NCI-H2196 (cell line): Measurements from ENCODE around the gene TAL2.

Experiments
- DNase-seq: peaks from one replicate; lab custom pipeline; 2025; ENCODE audit not compliant: unreplicated experiment; lab: John Stamatoyannopoulos, UW

The TAL2 gene

DNA sequence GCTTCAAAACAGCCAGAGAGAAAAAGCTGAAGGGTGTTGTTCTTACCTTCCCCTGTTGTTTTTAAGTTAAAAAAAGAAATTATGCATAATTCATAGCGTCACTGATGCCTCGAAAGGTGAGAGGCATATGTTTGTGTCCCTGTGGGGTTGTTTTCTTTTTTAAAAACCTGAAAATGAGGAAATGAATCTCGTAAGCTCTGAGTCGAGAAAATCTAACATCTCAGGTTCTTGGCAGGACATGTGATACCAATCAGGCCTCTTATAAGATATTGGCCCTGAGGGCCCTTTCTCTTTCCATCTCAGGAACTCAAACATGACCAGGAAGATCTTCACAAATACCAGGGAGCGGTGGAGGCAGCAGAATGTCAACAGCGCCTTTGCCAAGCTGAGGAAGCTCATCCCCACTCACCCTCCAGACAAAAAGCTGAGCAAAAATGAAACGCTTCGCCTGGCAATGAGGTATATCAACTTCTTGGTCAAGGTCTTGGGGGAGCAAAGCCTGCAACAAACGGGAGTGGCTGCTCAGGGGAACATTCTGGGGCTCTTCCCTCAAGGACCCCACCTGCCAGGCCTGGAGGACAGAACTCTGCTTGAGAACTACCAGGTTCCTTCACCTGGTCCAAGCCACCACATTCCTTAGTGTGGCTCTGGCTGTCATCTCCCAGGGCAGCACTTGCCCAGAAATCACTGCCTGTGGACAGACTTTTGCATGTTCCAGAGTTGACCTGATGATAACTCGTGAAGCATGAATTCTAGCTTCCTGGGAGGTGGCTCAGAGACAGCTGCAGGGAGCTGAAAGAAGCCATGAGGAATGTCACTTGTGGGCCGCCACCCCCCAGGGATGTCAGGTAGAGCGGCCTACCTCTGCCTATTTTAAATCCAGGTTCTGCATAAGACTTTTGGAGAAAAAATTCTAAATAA lies at the start of gene TAL2:
Gene TAL2 (plus strand): TSS at position 274 of the 921 bp plus-strand sequence. CDS start 40 bp downstream, at position 314.
- DNase-seq = no peak

DNA sequence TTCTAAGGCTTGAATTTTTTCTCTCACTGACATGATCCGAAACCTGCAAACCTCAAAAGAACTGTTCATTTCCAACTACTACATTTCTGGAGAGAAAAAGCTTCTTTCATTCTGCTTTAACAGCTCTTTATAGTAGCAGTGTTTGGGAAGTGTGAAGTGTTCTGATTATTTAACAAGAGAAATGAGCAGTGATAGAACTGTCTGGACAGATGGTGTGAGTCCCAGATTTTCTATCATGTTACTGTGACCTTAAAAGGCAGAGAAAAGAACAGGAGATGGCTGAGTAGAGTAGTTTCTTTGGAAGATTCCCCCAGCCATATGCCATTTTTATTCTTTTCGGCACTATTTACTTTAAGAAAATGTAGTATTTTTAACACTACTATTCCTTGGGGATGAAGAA lies 41.3 kb upstream of the TAL2 start:
- no peak for DNase-seq

- DNase-seq = no peak
These were observed 37.2 kb upstream of the TAL2 start for GRCh38 chr9:105625088-105625487.

DNA sequence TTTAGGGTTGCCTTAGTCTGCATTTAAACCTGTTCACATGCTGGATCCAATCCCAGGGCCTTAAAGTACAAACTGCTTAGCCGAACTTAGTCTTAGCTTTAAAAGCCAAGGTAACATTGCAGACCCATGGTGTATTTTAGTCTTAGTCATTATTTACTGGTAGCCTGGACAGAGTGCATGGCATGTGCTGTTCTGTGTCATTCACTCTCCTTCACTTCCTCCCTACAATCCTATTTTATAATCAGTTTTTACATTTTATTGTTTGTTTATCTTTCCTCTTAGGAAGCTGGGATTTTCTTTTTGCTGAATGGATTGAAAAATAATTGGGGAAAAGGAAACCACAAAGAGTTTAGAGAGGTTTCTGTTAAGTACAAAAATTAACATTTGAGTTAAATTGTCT lies 29.4 kb upstream of the TAL2 start:
- no peak for DNase-seq

DNA sequence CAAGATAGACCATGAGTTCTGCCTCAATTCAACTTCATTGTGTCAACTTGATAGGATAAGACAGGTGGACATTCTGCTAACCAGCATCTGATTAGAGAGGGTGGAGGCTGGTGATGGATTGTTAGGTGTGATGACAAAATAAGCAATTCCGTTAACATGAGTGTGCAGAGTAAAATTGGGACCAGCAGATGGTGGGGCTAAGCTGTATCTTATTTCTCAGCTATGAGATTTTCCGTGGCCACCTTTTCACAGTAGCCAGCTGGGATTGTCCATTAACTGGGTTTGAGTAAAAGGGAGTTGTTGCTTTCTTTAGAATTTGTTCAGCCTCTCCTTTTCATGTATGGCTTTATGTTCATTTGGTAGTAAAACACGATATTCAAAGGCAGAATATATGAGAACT lies 28.8 kb upstream of the TAL2 start:
- no peak for DNase-seq

DNA sequence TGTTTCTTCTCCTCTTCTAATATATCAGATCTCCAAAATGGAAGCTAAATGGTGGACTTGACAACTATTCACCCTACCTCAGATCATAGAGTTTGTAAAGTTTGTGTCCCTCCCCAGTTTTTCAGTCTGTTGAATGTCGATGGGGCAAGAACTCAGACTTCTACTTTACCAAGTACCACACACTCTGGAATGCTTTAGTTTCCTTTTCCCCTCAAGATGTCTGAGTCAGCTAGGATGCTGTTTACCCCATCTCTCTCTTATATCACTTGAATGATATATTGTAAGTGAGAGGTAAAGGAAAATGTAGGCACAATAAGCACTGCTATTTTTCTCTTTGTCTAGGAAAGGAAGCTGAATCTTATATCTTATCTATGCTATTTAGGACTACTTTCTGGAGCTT lies 25.9 kb upstream of the TAL2 start:
- no peak for DNase-seq

DNA sequence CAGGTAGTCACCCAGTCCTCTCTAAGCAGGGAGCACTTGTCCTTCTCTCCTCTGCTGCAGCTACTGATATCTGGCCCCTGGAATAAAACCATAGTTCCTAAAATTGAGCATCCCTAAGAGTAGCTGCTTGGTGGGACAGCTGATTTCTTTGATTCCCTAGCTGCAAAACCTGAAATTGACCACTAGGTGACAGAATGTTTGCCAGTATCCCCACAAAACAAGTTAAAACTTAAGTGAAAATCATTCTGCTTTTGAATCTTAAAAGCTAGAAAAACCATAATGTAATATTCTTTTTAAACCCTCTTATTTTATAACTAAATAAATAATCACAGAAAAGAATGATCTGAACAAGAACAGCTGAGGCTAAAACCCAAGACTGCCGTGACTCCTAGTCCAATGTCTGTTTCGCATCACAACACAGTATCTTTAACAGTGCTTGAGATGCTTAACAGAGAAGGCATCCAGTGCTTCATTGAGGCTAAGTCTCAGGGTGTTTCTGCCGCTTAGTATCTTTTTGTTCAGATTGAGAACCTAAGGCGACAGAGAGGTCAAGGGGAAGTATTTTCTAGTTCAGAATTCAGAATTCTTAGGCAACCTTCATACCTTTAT lies 24.4 kb upstream of the TAL2 start:
- DNase-seq = no peak

- no peak for DNase-seq
These were observed 22.3 kb upstream of the TAL2 start for GRCh38 chr9:105639936-105640335.

DNA sequence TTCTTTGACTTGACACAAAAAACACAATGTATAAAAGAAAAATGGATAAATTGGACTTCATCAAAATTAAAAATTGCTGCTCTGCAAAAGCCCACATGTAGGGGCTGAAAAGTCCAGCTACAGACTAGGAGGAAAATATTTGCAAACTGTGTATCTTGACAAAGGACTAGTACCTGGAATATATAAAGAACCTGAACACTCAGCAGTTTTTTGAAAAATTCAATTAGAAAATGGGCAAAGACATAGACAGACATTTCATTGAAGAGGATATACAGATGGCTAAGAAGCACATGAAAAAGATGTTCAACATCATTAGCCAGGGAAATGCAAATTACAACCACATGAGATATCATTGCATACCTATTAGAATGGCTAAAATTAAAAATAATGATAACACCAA lies 18.5 kb upstream of the TAL2 start:
- no peak for DNase-seq

DNA sequence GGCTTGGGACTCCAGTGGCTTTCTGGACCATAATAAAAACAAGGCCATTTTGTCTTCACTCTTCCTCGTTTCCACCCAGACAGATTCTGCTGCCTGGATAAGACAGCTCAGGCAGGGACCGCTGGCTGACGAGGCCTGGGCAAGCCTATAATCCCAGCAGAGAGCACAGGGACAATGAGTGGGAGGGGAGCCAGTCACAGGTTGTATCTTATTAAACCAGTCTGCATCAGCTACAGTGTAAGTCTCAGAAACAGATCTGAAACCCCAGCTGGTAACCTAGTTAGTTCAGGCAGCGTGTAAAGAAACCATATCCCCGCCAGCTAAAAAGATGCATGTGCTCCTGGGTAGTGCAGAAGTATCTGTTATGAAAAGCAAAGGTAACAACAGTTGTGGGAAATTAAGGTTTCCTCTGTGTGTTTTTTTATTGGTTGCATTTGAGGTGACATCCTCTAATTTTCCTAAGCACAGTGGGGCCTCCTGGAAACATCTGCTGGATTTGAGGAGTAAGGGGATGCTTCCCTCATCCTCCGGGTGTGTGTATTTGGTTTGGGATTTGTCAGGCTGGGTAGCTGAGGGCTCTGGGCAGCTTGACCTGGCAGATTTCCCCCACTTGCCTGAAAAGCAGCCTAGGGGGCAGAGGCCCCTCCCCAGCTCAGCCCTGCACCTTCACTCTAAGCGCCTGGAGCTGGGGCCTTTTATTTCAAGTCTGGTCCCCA lies 15.2 kb upstream of the TAL2 start:
- DNase-seq = no peak

DNA sequence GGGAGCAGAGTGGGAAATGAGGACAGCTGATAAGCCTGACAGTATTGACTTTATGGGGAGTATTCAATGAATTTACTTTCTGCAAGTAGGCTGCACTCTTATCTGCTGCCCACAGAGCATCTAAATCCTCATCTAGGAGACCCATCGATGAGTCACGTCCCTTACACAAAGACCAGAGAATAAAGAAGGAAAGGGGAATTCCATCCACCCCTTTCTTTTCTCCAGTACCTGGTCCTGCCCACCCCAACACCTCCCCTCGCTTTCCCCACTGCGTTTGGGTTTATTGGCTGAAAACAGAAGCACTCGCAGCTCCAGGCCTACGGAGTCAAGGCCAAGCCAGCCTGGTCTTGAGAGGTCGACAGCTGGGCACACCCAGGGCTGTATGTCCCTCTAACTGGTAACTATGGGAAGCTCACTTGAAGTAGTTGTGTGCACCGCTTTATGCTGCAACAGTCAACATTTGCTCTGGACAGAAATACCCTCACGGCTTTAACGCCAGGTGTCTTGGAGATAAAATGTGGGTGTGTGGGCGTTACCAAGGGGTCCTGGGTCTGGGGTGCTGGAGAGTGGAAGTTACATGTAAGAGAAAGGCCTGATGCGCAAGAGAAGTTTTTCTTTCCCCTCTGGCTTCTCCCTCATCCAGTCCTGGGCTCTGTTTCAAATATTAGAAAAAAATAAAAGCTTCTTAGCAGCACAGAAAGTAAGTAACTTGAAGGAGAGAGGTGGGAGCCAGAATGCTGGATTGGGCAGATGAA lies 14.5 kb upstream of the TAL2 start:
- no peak for DNase-seq

DNA sequence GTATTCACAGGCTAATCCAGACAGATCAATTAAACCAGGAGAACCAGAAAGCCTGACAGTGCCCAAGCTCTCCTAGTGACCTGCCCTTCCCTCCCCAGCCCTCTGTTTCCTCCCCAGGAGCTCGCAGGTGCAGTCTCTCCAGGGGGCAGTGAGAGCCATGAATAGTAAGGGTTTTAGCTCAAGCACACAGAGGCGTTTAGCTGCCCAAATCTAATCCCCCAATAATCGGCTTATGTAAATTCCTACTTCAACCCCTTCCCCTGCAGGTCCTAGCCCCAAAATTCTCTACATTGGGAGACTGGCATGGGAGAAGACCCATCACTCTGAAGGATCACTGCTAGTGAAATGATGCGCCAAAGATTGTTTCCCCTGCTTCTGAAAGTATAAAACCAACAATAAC lies 10.5 kb upstream of the TAL2 start:
- DNase-seq = no peak

DNA sequence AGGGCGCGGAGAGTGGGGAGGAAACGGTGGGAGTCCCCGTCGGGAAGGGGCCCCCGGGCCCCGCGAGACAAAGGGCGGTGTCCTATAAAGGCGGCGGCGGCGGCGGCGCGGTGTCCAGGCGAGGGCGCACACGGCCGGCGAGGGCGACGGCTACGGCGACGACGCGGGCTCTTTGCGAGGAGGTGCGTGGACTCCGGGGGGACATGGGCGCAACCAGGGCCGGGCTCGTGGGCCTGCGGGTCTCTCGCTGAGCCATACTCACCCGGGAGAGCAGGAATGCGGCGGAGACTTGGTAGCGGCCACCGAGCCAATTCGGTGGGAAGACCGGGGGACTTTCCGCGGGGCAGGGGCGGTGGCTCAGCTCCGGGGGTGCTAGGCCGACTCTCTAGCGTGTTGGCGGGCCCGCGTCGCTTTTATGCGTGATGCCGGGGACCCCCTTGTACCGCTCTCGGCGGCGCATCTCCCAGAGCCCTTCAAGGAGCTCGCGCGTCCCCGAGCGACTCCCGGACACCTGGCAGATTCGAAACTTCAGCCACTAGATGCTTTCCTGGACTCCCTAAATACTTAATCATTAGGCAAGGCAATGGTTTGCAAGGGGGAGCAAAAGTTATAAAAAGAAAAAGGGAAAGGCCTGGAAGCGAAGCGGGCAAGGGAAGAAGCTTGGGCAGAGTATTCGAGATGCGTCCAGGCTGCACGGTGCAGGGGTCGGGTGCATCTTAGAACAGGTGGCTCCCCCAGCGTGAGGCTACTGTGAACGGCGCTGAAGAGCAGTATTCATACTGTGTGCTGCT lies 5.9 kb upstream of the TAL2 start:
- peak; percentile 23 for DNase-seq

DNA sequence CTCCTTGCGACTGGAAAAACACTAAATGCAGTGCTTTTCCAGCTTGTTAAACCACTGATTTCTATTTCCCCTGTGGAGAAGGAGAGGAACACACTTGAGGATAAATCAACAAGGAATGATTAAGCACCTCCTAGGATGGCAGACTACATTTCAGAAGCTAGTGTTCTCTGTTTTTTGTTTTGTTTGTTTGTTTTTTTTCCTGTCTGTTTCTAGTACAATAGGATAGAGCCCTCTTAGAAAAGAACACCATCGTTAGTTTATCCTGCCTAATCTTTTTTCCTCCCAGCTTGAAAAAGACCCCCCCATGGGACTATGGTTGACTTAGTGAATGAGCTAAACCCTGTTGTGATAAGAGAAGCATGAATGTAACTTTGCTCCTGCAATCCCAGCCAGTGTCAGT lies 3.9 kb upstream of the TAL2 start:
- DNase-seq = no peak

DNA sequence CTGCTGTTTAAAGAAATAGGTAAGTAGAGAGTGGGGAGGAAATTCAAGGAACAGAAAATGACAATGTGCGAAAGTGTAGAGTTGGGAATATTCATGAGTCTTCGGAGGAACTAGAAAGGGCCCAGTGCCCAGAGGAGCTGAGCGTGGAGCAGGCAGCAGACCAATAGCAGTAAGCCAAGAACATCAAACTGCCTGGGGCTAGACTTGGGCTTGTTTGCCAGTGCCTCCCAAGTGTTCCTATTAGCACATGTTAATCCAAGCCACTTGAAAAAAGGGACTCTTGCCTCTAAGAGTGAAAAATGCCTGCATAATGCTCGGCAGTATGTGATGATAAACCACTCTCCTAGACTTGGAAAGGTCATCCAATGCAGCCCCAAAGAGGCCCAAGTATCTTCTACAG lies 1.2 kb upstream of the TAL2 start:
- no peak for DNase-seq

GRCh38 chr9:105663914-105664313 lies 1.7 kb downstream of the TAL2 start:
- no peak for DNase-seq

DNA sequence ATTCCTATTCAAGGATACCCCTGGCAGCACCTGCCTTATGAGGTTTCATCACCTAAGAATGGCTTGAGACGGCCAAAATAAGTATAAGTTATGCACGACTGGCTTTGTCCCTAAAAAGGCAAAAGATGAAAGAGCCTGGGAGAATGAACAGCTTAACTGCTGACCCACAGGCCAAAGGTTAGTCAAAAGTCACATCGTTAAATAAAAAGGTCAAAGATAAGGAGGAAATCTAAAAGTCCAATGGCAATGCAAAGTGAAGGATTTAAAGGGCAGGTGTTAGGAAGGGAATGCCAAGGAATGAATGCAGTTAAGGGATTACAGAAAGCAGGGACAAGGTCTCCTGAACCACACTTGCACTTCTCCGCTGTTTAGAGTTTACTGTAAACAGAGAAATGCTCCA lies 5.6 kb downstream of the TAL2 start:
- DNase-seq = no peak

DNA sequence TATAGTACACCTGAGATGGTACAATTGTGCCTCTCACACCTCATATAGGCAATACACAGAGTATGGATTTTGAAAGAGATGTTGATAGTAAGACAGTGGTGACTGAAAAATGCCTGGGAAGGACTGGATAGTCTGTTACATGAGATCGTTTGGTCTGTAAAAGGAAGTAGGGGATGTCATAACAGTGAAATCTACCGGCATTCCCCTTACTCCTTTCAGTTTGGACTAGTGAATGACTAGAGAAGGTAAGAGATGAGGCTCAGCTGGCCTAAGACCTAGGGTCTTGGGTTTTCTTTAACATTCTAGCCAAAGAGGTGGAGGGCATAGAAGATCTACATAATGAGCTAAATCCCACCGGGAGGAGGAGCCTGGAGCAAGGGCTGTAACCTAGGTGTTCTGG lies 8.1 kb downstream of the TAL2 start:
- DNase-seq = no peak

GRCh38 chr9:105670775-105671174 lies 8.5 kb downstream of the TAL2 start:
- DNase-seq = no peak

DNA sequence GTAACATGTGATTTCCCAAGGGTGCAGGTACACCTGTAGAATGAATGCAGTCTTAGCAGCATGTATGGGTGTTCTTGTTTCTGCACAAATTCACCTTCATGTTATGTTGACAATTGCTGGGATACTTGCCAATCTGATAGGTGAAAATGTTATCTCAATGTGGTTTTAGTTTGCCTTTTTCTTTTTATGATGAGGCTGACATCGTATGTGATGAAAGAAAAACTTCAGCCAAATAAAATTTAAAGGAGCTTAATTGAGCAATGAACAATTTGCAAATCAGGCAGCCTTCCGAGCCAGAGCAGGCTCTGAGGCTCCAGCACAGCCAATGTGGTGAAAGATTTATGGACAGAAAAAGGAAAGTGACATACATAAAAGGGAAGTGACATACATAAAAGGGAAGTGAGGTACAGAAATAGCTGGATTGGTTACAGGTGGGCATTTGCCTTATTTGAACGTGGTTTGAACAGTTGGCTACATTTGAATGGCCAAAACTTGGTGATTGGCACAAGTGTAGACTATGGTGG lies 10.5 kb downstream of the TAL2 start:
- no peak for DNase-seq
